CD4-positive, alpha-beta T cell treated with Interleukin-15 for 4 hours (primary cell): ENCODE data around the gene YWHAQ.
A peak's percentile ranks its signal among the peaks of the same experiment; 100 is the strongest.
"Not testable (repeated sequence)": the region's sequence is repeated elsewhere in the genome, so short reads cannot be mapped to it uniquely, and the experiment has no call there.

Experiments used
- DNase-seq: peaks from one replicate; pipeline ENCODE4 v3.0.0-alpha.2; 2020; ENCODE audit warnings: low spot score

YWHAQ gene

GRCh38 chr2:9552219-9553178, 78.3 kb downstream of the YWHAQ start:
- peak; percentile 59 for DNase-seq

GRCh38 chr2:9550859-9551391, 79.9 kb downstream of the YWHAQ start:
- not testable (repeated sequence) for DNase-seq

- DNase-seq: no peak
Observed at GRCh38 chr2:9549420-9549819, 81.4 kb downstream of the YWHAQ start.

- DNase-seq: peak; percentile 35
Observed at GRCh38 chr2:9548506-9548905, 82.3 kb downstream of the YWHAQ start.

GRCh38 chr2:9547262-9547991, 83.4 kb downstream of the YWHAQ start:
- no peak for DNase-seq

GRCh38 chr2:9545502-9545901, 85.3 kb downstream of the YWHAQ start:
- DNase-seq: no peak

- peak; percentile 21 for DNase-seq
Observed at GRCh38 chr2:9543557-9543956, 87.2 kb downstream of the YWHAQ start.

GRCh38 chr2:9539531-9539930, 91.3 kb downstream of the YWHAQ start:
- DNase-seq: no peak

- no peak for DNase-seq
Observed at GRCh38 chr2:9538000-9538507, 92.7 kb downstream of the YWHAQ start.

- no peak for DNase-seq
Observed at GRCh38 chr2:9536504-9536903, 94.3 kb downstream of the YWHAQ start.

GRCh38 chr2:9535177-9535576, 95.6 kb downstream of the YWHAQ start:
- no peak for DNase-seq
